GM18951 (cell line): ENCODE measurements around the gene KSR1.
"Not testable (repeated sequence)": the region's sequence is repeated elsewhere in the genome, so short reads cannot be mapped to it uniquely, and the experiment has no call there.

Experiments used
- POLR2A ChIP-seq: IDR thresholded peaks from 4 replicates; pipeline ENCODE4 v1.6.1; 2011; ENCODE audit warnings: mild to moderate bottlenecking; ENCODE audit not compliant: insufficient read length, insufficient read depth; ENCODE audit errors: extremely low read depth
- in situ Hi-C: fragments of 300-500 bp; cut with MboI; formaldehyde crosslinking; loops from one replicate; pipeline ENCODE4 v1.12.0; 2022; ENCODE audit warnings: low sequenced_read_pairs, mixed read lengths, inconsistent platforms; ENCODE audit not compliant: unreplicated experiment

Gene KSR1

DNA sequence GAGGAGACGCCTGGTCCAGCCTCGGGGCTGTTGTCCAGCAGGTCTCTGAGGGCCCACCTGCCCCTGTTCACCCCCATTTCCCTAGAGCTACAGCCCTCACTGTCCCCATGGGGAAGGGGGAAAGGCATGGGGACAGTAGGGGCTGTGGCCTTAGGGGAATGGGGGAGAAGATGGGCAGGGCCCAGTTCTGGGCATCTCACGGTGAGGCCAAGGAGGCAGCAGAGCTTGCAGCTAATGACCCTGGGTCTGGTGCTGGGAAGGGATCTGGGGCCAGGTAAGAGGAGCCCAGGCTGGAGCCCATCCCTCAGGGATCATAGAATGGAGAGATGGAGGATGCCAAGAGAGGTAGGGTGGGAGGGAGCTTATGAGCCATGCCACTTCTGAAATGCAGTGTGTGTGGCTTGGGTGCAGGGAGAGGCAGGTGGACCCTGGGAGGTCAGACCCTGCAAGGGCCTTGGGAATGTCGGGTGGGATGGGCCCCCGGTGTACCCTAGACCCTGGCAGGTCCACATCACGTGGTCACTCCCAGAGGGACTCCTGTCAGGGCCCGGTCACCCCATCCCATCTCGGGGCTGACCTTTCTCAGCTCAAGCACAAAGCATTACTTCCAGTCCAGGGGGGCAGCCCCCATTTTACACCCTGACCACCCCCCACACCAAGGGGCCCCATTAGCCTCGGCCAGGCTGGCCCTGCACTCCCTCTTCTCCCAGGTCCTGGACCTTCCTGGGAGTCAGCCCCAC lies 35.9 kb upstream of the KSR1 start:
- TF ChIP-seq POLR2A, result no peak
- in situ Hi-C loops, result no loop called here

GRCh38 chr17:27421111-27421510 lies 35.1 kb upstream of the KSR1 start:
- TF ChIP-seq POLR2A, result no peak
- in situ Hi-C loops, result no loop called here

- in situ Hi-C loops, result not testable (repeated sequence)
Measured at GRCh38 chr17:27421626-27422025, 34.6 kb upstream of the KSR1 start.

- no peak for TF ChIP-seq POLR2A
- in situ Hi-C loops, result no loop called here
Measured at GRCh38 chr17:27422601-27423000, 33.6 kb upstream of the KSR1 start.

GRCh38 chr17:27423651-27424050 lies 32.6 kb upstream of the KSR1 start:
- in situ Hi-C loops, result no loop called here
- TF ChIP-seq POLR2A, result no peak

DNA sequence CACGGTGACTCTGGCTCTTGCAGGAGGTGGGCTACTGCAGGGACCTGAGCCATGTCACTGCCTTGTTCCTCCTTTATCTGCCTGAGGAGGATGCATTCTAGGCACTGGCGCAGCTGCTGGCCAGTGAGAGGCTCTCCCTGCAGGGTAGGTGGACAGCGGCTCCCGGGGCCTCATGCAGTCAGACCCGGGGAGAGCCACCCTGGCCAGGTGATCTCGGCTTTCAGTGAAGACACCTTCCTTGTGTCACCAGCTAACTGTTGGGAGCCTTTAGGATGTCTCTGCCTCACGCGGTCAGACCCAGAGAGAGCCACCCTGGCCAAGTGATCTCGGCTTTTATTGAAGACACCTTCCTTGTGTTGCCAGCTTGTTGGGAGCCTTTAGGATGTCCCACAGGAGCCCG lies 31.7 kb upstream of the KSR1 start:
- in situ Hi-C loops, result no loop called here
- no peak for TF ChIP-seq POLR2A

- in situ Hi-C loops, result no loop called here
Measured at GRCh38 chr17:27424941-27425340, 31.3 kb upstream of the KSR1 start.

GRCh38 chr17:27425571-27425970 lies 30.7 kb upstream of the KSR1 start:
- in situ Hi-C loops, result not testable (repeated sequence)

More at GRCh38 chr17:27424941-27425340, 31.3 kb upstream of the KSR1 start:
- TF ChIP-seq POLR2A, result no peak

GRCh38 chr17:27425991-27426390 lies 30.3 kb upstream of the KSR1 start:
- in situ Hi-C loops, result no loop called here
- TF ChIP-seq POLR2A, result no peak

DNA sequence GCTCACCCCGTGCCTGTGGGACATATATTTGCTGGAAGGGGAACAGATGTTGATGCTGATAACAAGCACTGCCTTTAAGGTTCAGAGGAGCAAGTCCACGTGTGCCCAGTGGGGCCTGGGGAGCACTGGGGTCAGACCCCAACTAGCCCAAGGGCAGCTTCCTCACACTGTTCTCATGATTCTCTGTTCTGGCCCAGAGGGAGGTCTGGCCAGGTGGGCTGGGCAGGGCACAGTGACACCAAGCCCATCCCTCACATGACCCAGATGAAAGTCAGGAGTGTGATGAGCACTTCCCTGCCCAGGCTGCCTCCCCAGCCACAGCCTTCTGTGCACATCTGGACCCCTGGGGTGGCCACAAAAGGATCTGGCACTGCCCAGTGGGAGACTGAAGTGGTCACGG lies 29.8 kb upstream of the KSR1 start:
- in situ Hi-C loops, result not testable (repeated sequence)

DNA sequence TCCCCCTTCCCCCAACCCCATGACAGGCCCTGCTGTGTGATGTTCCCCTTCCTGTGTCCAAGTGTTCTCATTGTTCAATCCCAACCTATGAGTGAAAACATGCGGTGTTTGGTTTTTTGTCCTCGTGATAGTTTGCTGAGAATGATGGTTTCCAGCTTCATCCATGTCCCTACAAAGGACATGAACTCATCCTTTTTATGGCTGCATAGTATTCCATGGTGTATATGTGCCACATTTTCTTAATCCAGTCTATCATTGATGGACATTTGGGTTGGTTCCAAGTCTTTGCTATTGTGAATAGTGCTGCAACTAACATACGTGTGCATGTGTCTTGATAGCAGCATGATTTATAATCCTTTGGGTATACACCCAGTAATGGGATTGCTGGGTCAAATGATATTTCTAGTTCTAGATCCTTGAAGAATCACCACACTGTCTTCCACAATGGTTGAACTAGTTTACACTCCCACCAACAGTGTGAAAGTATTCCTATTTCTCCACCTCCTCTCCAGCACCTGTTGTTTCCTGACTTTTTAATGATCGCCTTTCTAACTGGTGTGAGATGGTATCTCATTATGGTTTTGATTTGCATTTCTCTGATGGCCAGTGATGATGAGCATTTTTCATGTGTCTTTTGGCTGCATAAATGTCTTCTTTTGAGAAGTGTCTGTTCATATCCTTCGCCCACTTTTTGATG lies 28.9 kb upstream of the KSR1 start:
- in situ Hi-C loops, result not testable (repeated sequence)

DNA sequence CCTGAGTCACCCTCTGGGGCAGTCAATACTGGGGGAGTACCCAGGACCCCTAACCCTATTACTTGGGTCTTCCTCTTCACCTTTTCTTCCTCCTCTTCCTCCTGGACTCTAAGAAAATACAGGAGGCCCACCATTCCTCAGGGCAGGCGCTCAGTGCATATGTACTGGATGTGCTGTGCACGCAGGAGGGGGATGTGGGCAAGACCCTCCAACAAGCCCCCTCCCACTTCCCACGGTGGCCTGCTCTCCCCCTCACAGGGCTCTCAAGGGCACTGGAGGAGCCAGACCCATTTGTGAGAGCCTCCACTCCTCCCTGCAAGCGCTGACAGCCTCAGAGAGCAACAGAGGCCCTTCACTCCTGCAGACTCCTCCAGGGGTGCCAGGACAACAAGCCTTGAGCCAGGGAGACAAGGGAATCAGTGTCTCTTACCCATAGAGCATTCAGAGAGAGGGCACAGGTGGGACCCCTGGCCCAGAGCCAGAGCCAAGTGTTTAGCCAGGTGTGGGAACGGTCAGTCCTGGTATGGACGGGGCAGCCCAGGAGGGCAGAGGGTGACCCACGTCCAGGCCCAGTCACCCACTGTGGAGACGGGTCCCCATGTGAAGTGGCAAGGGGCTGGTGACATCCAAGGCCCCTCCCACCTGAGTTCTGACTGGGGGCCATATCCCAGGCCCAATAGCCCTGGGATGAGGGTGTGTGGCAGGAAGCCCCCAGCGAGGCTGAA lies 27.3 kb upstream of the KSR1 start:
- in situ Hi-C loops, result no loop called here
- TF ChIP-seq POLR2A, result no peak

GRCh38 chr17:27429666-27430382 lies 26.4 kb upstream of the KSR1 start:
- no peak for TF ChIP-seq POLR2A
- in situ Hi-C loops, result no loop called here

DNA sequence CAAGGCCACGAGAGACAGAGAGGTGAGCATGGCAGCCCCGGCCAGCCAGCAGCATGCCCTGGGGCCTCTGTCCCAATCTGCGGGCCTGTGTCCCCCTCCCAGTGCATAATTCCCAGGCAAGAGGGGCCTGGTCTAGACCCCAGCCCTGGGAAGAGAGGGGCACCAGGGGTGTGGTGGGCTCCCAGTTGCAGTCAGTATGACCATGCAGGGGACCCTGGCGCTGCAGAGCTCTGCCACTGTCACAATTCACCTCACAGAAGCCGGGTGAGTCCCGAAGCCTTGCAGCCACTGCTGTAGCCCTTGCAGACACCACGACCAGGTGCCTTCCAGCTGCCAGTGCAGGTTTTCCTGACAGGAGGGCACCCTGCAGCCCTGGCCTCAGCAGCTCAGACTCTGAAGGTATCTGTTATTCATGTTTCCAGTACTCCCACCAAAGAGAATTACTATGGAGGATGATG lies 25.8 kb upstream of the KSR1 start:
- in situ Hi-C loops, result no loop called here
- no peak for TF ChIP-seq POLR2A
